Neural progenitor cell (in vitro differentiated cells): ENCODE data around the gene ANKRD11.

Experiments used
- CTCF ChIP-seq: fragments of 200-600 bp; sonication (generic); IDR thresholded peaks from 2 replicates; pipeline ENCODE4 v1.5.1; 2017; ENCODE audit warnings: antibody characterized with exemption, mild to moderate bottlenecking
- EZH2 ChIP-seq: fragments of 200-600 bp; sonication (generic); IDR thresholded peaks from 2 replicates; pipeline ENCODE4 v1.6.1; 2017; ENCODE audit warnings: antibody characterized with exemption, mild to moderate bottlenecking, moderate library complexity

- TF ChIP-seq EZH2 (no peak), CTCF (no peak)
These were observed 142.6 kb downstream of the ANKRD11 start for GRCh38 chr16:89347807-89348206.
